K562 (cell line): ENCODE measurements around the gene CCNL1. TPM values are rescaled to one million over a fixed set of nuclear protein-coding genes. Genes with fewer than 3 reads are reported as not detected.

ENCODE experiments used
- ATF7 ChIP-seq: fragments of 450-650 bp; IDR thresholded peaks from 2 replicates; pipeline ENCODE4 v1.7.1; 2014; ENCODE audit warnings: mild to moderate bottlenecking, moderate library complexity
- CREB1 ChIP-seq, 2 experiments: sonication (generic) in 1 of 2; formaldehyde crosslinking in 1 of 2; IDR thresholded peaks; 2 replicates each; pipeline versions ENCODE4 v1.6.1 to v1.8.0; 2012 to 2022; ENCODE audit warnings: inconsistent platforms in 1 of 2, mild to moderate bottlenecking in 1 of 2, missing genetic modification reagents in 1 of 2, moderate library complexity in 1 of 2
- EP400 ChIP-seq: fragments of 450-650 bp; IDR thresholded peaks from 2 replicates; pipeline ENCODE4 v1.6.1; 2017; ENCODE audit warnings: antibody characterized with exemption, mild to moderate bottlenecking, moderate library complexity
- FOXK1 ChIP-seq: sonication (generic); formaldehyde crosslinking; IDR thresholded peaks from 2 replicates; pipeline ENCODE4 v1.8.0; 2022; ENCODE audit warnings: missing genetic modification reagents, mild to moderate bottlenecking, borderline replicate concordance
- GATA2 ChIP-seq: sonication (generic); formaldehyde crosslinking; IDR thresholded peaks from 2 replicates; pipeline ENCODE4 v1.4.0; 2020; ENCODE audit warnings: mild to moderate bottlenecking, missing genetic modification reagents
- HDAC3 ChIP-seq: fragments of 450-650 bp; IDR thresholded peaks from 2 replicates; pipeline ENCODE4 v1.6.1; 2018; ENCODE audit warnings: borderline replicate concordance, mild to moderate bottlenecking, moderate library complexity; ENCODE audit not compliant: partially characterized antibody
- HNRNPK ChIP-seq: fragments of 200-400 bp; formaldehyde crosslinking; IDR thresholded peaks from one replicate; pipeline ENCODE4 v1.6.1; 2018; ENCODE audit warnings: mild to moderate bottlenecking, low read depth, low read length; ENCODE audit not compliant: poor library complexity, severe bottlenecking
- JUND ChIP-seq, 2 experiments: IDR thresholded peaks; 2 replicates in 1 of 2; 3 replicates in 1 of 2; pipeline ENCODE4 v1.6.1; 2011; ENCODE audit warnings: borderline replicate concordance in 2 of 2, low read depth in 2 of 2, low read length in 2 of 2, improper control_type of control experiment in 1 of 2, missing biosample characterization in 1 of 2, missing genetic modification characterization in 1 of 2, missing genetic modification reagents in 1 of 2
- MED1 ChIP-seq: sonication (generic); formaldehyde crosslinking; IDR thresholded peaks from 2 replicates; pipeline ENCODE4 v1.8.1; 2023; ENCODE audit warnings: missing genetic modification reagents, borderline replicate concordance
- NFIC ChIP-seq: fragments of 450-650 bp; IDR thresholded peaks from 2 replicates; pipeline ENCODE4 v1.6.1; 2017; ENCODE audit warnings: mild to moderate bottlenecking, inconsistent platforms
- POLR2A ChIP-seq: fragments of 450-650 bp; conservative IDR thresholded peaks from 2 replicates; pipeline ENCODE4 v1.6.1; 2016
- POLR3G ChIP-seq: IDR thresholded peaks from 2 replicates; pipeline ENCODE4 v1.6.1; 2011; ENCODE audit not compliant: insufficient read length, insufficient replicate concordance; ENCODE audit errors: extremely low read depth
- PURB ChIP-seq: sonication (generic); formaldehyde crosslinking; IDR thresholded peaks from 2 replicates; pipeline ENCODE4 v1.9.0; 2021; ENCODE audit warnings: low read depth, mild to moderate bottlenecking, missing genetic modification reagents
- SAFB2 ChIP-seq: fragments of 200-400 bp; formaldehyde crosslinking; IDR thresholded peaks from 2 replicates; pipeline ENCODE4 v1.6.1; 2018; ENCODE audit warnings: borderline replicate concordance, low read length, low read depth, moderate library complexity; ENCODE audit not compliant: severe bottlenecking
- SMARCA5 ChIP-seq: fragments of 450-650 bp; IDR thresholded peaks from 2 replicates; pipeline ENCODE4 v1.6.1; 2016
- TFAM ChIP-seq: fragments of 250-450 bp; sonication (Bioruptor Pico); conservative IDR thresholded peaks from 2 replicates; pipeline ENCODE4 v1.5.0; 2021; ENCODE audit warnings: mild to moderate bottlenecking, moderate library complexity
- ZBTB17 ChIP-seq: fragments of 450-650 bp; formaldehyde crosslinking; IDR thresholded peaks from 2 replicates; pipeline ENCODE4 v1.4.0; 2020; ENCODE audit warnings: mild to moderate bottlenecking
- ZNF274 ChIP-seq: IDR thresholded peaks from 2 replicates; pipeline ENCODE4 v1.6.1; 2011; ENCODE audit warnings: low read depth, mild to moderate bottlenecking, low read length, moderate library complexity, borderline replicate concordance
- ZNF518B ChIP-seq: fragments of 250-450 bp; sonication (Bioruptor Pico); IDR thresholded peaks from 2 replicates; pipeline ENCODE4 v1.5.0; 2021; ENCODE audit warnings: mild to moderate bottlenecking, moderate library complexity
- ZNF77 ChIP-seq: fragments of 250-450 bp; sonication (Bioruptor Pico); IDR thresholded peaks from 2 replicates; pipeline ENCODE4 v1.5.0; 2020
- polyA plus RNA-seq, 8 experiments: library from polyadenylated mRNA; depleted of rRNA in 4 of 8; stranded (reverse) in 5 of 8; unstranded in 3 of 8; fragments of >200 nt; fragmentation: Nextera tagmentation in 2 of 8; fragmentation: Illumina TruSeq in 1 of 8; extraction: Ambion mirVana in 2 of 8; extraction: Trizol in 1 of 8; gene quantifications; 2 replicates each; pipeline versions ENCODE4 v1.2.1 to v1.2.3, GENCODE V29; 2011 to 2014; ENCODE audit warnings: inconsistent platforms in 1 of 8, missing spikeins in 1 of 8
- total RNA-seq, 7 experiments: library from RNA; depleted of rRNA in 6 of 7; stranded (reverse); fragments of >200 nt in 6 of 7; fragmentation: Illumina TruSeq in 2 of 7; extraction: Trizol in 2 of 7; gene quantifications; 2 replicates each; pipeline versions ENCODE4 v1.2.1 to v1.2.3, GENCODE V29; 2011 to 2021; ENCODE audit warnings: low replicate concordance in 1 of 7
- TF ChIP-seq, protein P1 (sequence below): sonication (generic); formaldehyde crosslinking; IDR thresholded peaks from 2 replicates; pipeline ENCODE4 v1.8.0; 2022; ENCODE audit warnings: mild to moderate bottlenecking, missing genetic modification reagents

Gene CCNL1
- total and polyA plus RNA-seq, 9 of the 15 experiments (the other 6 are each of a cell fraction or from before 2014, with no cell fraction given), result 16.1 to 186 (median 132) TPM

GRCh38 chr3:157119369-157119951, 40.5 kb downstream of the CCNL1 start (continued):
- TF ChIP-seq POLR3G (no peak), TFAM (CRISPR knock-in tag) (no peak), ZBTB17 (CRISPR knock-in tag) (no peak), GATA2 (CRISPR knock-in tag) (no peak), ZNF518B (CRISPR knock-in tag) (no peak), ATF7 (peak; percentile 68; the same call in 1 of the 2 replicates), POLR2A (peak; percentile 56), SAFB2 (no peak), NFIC (no peak), MED1 (CRISPR knock-in tag) (no peak), HDAC3 (no peak), HNRNPK (no peak), CREB1 (IDR thresholded peaks at IDR 0.05) (no peak; the same call in 1 of the 2 replicates), CREB1 (CRISPR knock-in tag; IDR thresholded peaks at IDR 0.05) (no peak), SMARCA5 (no peak), EP400 (0 out of 2 replicates have a peak, but pooled peaks have one; percentile 29), ZNF274 (no peak), FOXK1 (CRISPR knock-in tag) (no peak), ZNF77 (CRISPR knock-in tag) (no peak), PURB (CRISPR knock-in tag) (no peak), JUND (IDR thresholded peaks at IDR 0.05; ENCODE audit: borderline replicate concordance, low read depth, low read length) (peak; percentile 69), JUND (tag; IDR thresholded peaks at IDR 0.05; ENCODE audit: borderline replicate concordance, low read depth, low read length) (peak; percentile 48; the same call in 1 of the 3 replicates)
- TF ChIP-seq, protein P1, sequence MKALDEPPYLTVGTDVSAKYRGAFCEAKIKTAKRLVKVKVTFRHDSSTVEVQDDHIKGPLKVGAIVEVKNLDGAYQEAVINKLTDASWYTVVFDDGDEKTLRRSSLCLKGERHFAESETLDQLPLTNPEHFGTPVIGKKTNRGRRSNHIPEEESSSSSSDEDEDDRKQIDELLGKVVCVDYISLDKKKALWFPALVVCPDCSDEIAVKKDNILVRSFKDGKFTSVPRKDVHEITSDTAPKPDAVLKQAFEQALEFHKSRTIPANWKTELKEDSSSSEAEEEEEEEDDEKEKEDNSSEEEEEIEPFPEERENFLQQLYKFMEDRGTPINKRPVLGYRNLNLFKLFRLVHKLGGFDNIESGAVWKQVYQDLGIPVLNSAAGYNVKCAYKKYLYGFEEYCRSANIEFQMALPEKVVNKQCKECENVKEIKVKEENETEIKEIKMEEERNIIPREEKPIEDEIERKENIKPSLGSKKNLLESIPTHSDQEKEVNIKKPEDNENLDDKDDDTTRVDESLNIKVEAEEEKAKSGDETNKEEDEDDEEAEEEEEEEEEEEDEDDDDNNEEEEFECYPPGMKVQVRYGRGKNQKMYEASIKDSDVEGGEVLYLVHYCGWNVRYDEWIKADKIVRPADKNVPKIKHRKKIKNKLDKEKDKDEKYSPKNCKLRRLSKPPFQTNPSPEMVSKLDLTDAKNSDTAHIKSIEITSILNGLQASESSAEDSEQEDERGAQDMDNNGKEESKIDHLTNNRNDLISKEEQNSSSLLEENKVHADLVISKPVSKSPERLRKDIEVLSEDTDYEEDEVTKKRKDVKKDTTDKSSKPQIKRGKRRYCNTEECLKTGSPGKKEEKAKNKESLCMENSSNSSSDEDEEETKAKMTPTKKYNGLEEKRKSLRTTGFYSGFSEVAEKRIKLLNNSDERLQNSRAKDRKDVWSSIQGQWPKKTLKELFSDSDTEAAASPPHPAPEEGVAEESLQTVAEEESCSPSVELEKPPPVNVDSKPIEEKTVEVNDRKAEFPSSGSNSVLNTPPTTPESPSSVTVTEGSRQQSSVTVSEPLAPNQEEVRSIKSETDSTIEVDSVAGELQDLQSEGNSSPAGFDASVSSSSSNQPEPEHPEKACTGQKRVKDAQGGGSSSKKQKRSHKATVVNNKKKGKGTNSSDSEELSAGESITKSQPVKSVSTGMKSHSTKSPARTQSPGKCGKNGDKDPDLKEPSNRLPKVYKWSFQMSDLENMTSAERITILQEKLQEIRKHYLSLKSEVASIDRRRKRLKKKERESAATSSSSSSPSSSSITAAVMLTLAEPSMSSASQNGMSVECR, result no peak
